COLO668 (cell line): ENCODE results near the gene ATP11C.
"Not testable (repeated sequence)": the region's sequence is repeated elsewhere in the genome, so short reads cannot be mapped to it uniquely, and the experiment has no call there.

ENCODE experiments used
- DNase-seq: peaks from one replicate; lab custom pipeline; 2025; ENCODE audit not compliant: unreplicated experiment; lab: John Stamatoyannopoulos, UW

The ATP11C gene

GRCh38 chrX:139924696-139925095 is 8.2 kb downstream of the ATP11C start:
- no peak for DNase-seq

- DNase-seq, result no peak
Measured at GRCh38 chrX:139924069-139924695, 8.7 kb downstream of the ATP11C start.

- not testable (repeated sequence) for DNase-seq
Measured at GRCh38 chrX:139921142-139921541, 11.7 kb downstream of the ATP11C start.

- no peak for DNase-seq
Measured at GRCh38 chrX:139920316-139920715, 12.5 kb downstream of the ATP11C start.

- no peak for DNase-seq
Measured at GRCh38 chrX:139914421-139914820, 18.4 kb downstream of the ATP11C start.

- no peak for DNase-seq
Measured at GRCh38 chrX:139909712-139910111, 23.1 kb downstream of the ATP11C start.

- DNase-seq, result no peak
Measured at GRCh38 chrX:139907078-139907477, 25.8 kb downstream of the ATP11C start.

GRCh38 chrX:139905743-139906142 is 27.1 kb downstream of the ATP11C start:
- no peak for DNase-seq

- no peak for DNase-seq
Measured at GRCh38 chrX:139905051-139905450, 27.8 kb downstream of the ATP11C start.

GRCh38 chrX:139903210-139903609 is 29.6 kb downstream of the ATP11C start:
- DNase-seq, result no peak

- DNase-seq, result no peak
Measured at GRCh38 chrX:139902559-139902958, 30.3 kb downstream of the ATP11C start.

- DNase-seq, result no peak
Measured at GRCh38 chrX:139898334-139898733, 34.5 kb downstream of the ATP11C start.

- DNase-seq, result no peak
Measured at GRCh38 chrX:139892512-139892911, 40.3 kb downstream of the ATP11C start.

- DNase-seq, result no peak
Measured at GRCh38 chrX:139890991-139891700, 41.7 kb downstream of the ATP11C start.

- no peak for DNase-seq
Measured at GRCh38 chrX:139889760-139890159, 43.1 kb downstream of the ATP11C start.

GRCh38 chrX:139883984-139884383 is 48.9 kb downstream of the ATP11C start:
- DNase-seq, result no peak

- DNase-seq, result no peak
Measured at GRCh38 chrX:139882299-139882698, 50.6 kb downstream of the ATP11C start.

- DNase-seq, result no peak
Measured at GRCh38 chrX:139881572-139881971, 51.3 kb downstream of the ATP11C start.

GRCh38 chrX:139881130-139881529 is 51.7 kb downstream of the ATP11C start:
- DNase-seq, result no peak

- no peak for DNase-seq
Measured at GRCh38 chrX:139877710-139878414, 55.0 kb downstream of the ATP11C start.

- no peak for DNase-seq
Measured at GRCh38 chrX:139875841-139876240, 57.0 kb downstream of the ATP11C start.

GRCh38 chrX:139869796-139870195 is 63.1 kb downstream of the ATP11C start:
- no peak for DNase-seq
